ENCODE results near the gene TP63.

TP63 gene

GRCh38 chr3:189728915-189729314 is 97.7 kb downstream of the TP63 start:
- Histone ChIP-seq H3K9ac (ENCODE audit: low read length) (no peak overlapping the region), H3K9me2 (ENCODE audit: low read depth, low read length) (no peaks in the 10 kb centered on the region), H3K4me1 (ENCODE audit: insufficient read depth, low read length, severe bottlenecking) (no peaks in the 10 kb centered on the region), H3K4me2 (ENCODE audit: low read length) (no peak overlapping the region), H3F3A (ENCODE audit: insufficient read depth, low read length) (no peaks in the 10 kb centered on the region), H2AFZ (ENCODE audit: low read length) (no peak overlapping the region), H3K4me3 (ENCODE audit: low read depth, low read length, poor library complexity, severe bottlenecking) (no peak overlapping the region), H3K9me3 (ENCODE audit: low read length) (no peaks in the 10 kb centered on the region), H3K79me2 (ENCODE audit: insufficient read depth, low read length) (no peaks in the 10 kb centered on the region), H3K36me3 (ENCODE audit: insufficient read depth, low read length) (no peaks in the 10 kb centered on the region), H3K27me3 (ENCODE audit: insufficient read depth, low read length) (no peaks in the 10 kb centered on the region), H4K20me1 (ENCODE audit: insufficient read depth, low read length) (no peaks in the 10 kb centered on the region), H3K27ac (ENCODE audit: low read depth, low read length, poor library complexity, severe bottlenecking) (no peak overlapping the region)
- TF ChIP-seq EZH2 (IDR thresholded peaks at IDR 0.05; ENCODE audit: borderline replicate concordance, low read length), result no peak
- TF ChIP-seq CTCF (IDR thresholded peaks at IDR 0.05; ENCODE audit: low read length), result no peak

- H3K4me1 ChIP-seq (ENCODE audit: insufficient read depth, low read length, severe bottlenecking), result peaks cover 17% of the 10 kb centered on the region
- TF ChIP-seq CTCF (IDR thresholded peaks at IDR 0.05; ENCODE audit: low read length), result no peak
- TF ChIP-seq EZH2 (IDR thresholded peaks at IDR 0.05; ENCODE audit: borderline replicate concordance, low read length), result no peak
- H2AFZ ChIP-seq (ENCODE audit: low read length), result no peak overlapping the region
- no peaks in the 10 kb centered on the region for H3K79me2 ChIP-seq (ENCODE audit: insufficient read depth, low read length)
- no peak overlapping the region for H3K4me2 ChIP-seq (ENCODE audit: low read length)
- no peaks in the 10 kb centered on the region for H3K9me2 ChIP-seq (ENCODE audit: low read depth, low read length)
- H3F3A ChIP-seq (ENCODE audit: insufficient read depth, low read length), result no peaks in the 10 kb centered on the region
- no peaks in the 10 kb centered on the region for H4K20me1 ChIP-seq (ENCODE audit: insufficient read depth, low read length)
- no peaks in the 10 kb centered on the region for H3K27me3 ChIP-seq (ENCODE audit: insufficient read depth, low read length)
- H3K9me3 ChIP-seq (ENCODE audit: low read length), result no peaks in the 10 kb centered on the region
- H3K36me3 ChIP-seq (ENCODE audit: insufficient read depth, low read length), result no peaks in the 10 kb centered on the region
- H3K27ac ChIP-seq (ENCODE audit: low read depth, low read length, poor library complexity, severe bottlenecking), result no peak overlapping the region
- no peak overlapping the region for H3K4me3 ChIP-seq (ENCODE audit: low read depth, low read length, poor library complexity, severe bottlenecking)
- H3K9ac ChIP-seq (ENCODE audit: low read length), result no peak overlapping the region
These were observed 102.9 kb downstream of the TP63 start for GRCh38 chr3:189734061-189734460.

GRCh38 chr3:189735913-189736312 is 104.7 kb downstream of the TP63 start:
- Histone ChIP-seq H3K79me2 (ENCODE audit: insufficient read depth, low read length) (no peaks in the 10 kb centered on the region), H3K4me2 (ENCODE audit: low read length) (no peak overlapping the region), H3K9me2 (ENCODE audit: low read depth, low read length) (no peaks in the 10 kb centered on the region), H3K36me3 (ENCODE audit: insufficient read depth, low read length) (no peaks in the 10 kb centered on the region), H3K27ac (ENCODE audit: low read depth, low read length, poor library complexity, severe bottlenecking) (no peak overlapping the region), H2AFZ (ENCODE audit: low read length) (no peak overlapping the region), H3K4me3 (ENCODE audit: low read depth, low read length, poor library complexity, severe bottlenecking) (no peak overlapping the region), H3K4me1 (ENCODE audit: insufficient read depth, low read length, severe bottlenecking) (peaks cover 17% of the 10 kb centered on the region), H3F3A (ENCODE audit: insufficient read depth, low read length) (no peaks in the 10 kb centered on the region), H3K9ac (ENCODE audit: low read length) (no peak overlapping the region), H3K9me3 (ENCODE audit: low read length) (no peaks in the 10 kb centered on the region), H3K27me3 (ENCODE audit: insufficient read depth, low read length) (no peaks in the 10 kb centered on the region), H4K20me1 (ENCODE audit: insufficient read depth, low read length) (no peaks in the 10 kb centered on the region)
- TF ChIP-seq CTCF (IDR thresholded peaks at IDR 0.05; ENCODE audit: low read length), result no peak
- no peak for TF ChIP-seq EZH2 (IDR thresholded peaks at IDR 0.05; ENCODE audit: borderline replicate concordance, low read length)
